ENCODE data around the gene DCST1. TPM values are rescaled to one million over a fixed set of nuclear protein-coding genes. Genes with fewer than 3 reads are reported as not detected.

Gene DCST1
- total RNA-seq, 1 donor from 2014 or later = not detected

- no peak overlapping the region for H3K27ac Mint-ChIP-seq (ENCODE audit: unreplicated experiment)
- TF ChIP-seq CTCF (conservative IDR thresholded peaks at IDR 0.05) = no peak
- peaks cover 34% of the 10 kb centered on the region for H3K4me1 Mint-ChIP-seq
- DNase-seq (ENCODE audit: low read depth, low spot score) = no peak
- peaks cover 18% of the 10 kb centered on the region for H3K27me3 Mint-ChIP-seq (ENCODE audit: low read depth)
- H3K9me3 Mint-ChIP-seq = no peaks in the 10 kb centered on the region
- no peaks in the 10 kb centered on the region for H3K36me3 Mint-ChIP-seq (ENCODE audit: low read depth)
- peak overlapping the region; percentile 52 for H3K4me3 Mint-ChIP-seq
These were observed 35.0 kb downstream of the DCST1 start for GRCh38 chr1:155068599-155068998.

- Mint-ChIP-seq H3K27ac (ENCODE audit: unreplicated experiment) (no peak overlapping the region), H3K27me3 (ENCODE audit: low read depth) (peaks cover 21% of the 10 kb centered on the region), H3K4me3 (no peak overlapping the region), H3K9me3 (no peaks in the 10 kb centered on the region), H3K4me1 (peaks cover 28% of the 10 kb centered on the region), H3K36me3 (ENCODE audit: low read depth) (no peaks in the 10 kb centered on the region)
- TF ChIP-seq CTCF (conservative IDR thresholded peaks at IDR 0.05) = no peak
- DNase-seq (ENCODE audit: low read depth, low spot score) = no peak
These were observed 36.0 kb downstream of the DCST1 start for GRCh38 chr1:155069551-155070157.

- DNase-seq (ENCODE audit: low read depth, low spot score) = no peak
- Mint-ChIP-seq H3K27me3 (ENCODE audit: low read depth) (peaks cover 21% of the 10 kb centered on the region), H3K9me3 (no peaks in the 10 kb centered on the region), H3K4me1 (peaks cover 22% of the 10 kb centered on the region), H3K36me3 (ENCODE audit: low read depth) (no peaks in the 10 kb centered on the region), H3K4me3 (peak overlapping the region; percentile 54), H3K27ac (ENCODE audit: unreplicated experiment) (no peak overlapping the region)
- TF ChIP-seq CTCF (conservative IDR thresholded peaks at IDR 0.05) = no peak
These were observed 36.6 kb downstream of the DCST1 start for GRCh38 chr1:155070158-155070621.

- Mint-ChIP-seq H3K27ac (ENCODE audit: unreplicated experiment) (no peak overlapping the region), H3K9me3 (no peaks in the 10 kb centered on the region), H3K36me3 (ENCODE audit: low read depth) (no peaks in the 10 kb centered on the region), H3K4me1 (peaks cover 26% of the 10 kb centered on the region), H3K4me3 (peak overlapping the region; percentile 79), H3K27me3 (ENCODE audit: low read depth) (peaks cover 21% of the 10 kb centered on the region)
- TF ChIP-seq CTCF (conservative IDR thresholded peaks at IDR 0.05) = peak; percentile 72
- peak; percentile 76 for DNase-seq (ENCODE audit: low read depth, low spot score)
These were observed 37.3 kb downstream of the DCST1 start for GRCh38 chr1:155070721-155071569.

- Mint-ChIP-seq H3K4me3 (peak overlapping the region; percentile 79), H3K27me3 (ENCODE audit: low read depth) (peaks cover 25% of the 10 kb centered on the region), H3K27ac (ENCODE audit: unreplicated experiment) (peak overlapping the region; percentile 86), H3K36me3 (ENCODE audit: low read depth) (no peaks in the 10 kb centered on the region), H3K4me1 (peaks cover 29% of the 10 kb centered on the region), H3K9me3 (no peaks in the 10 kb centered on the region)
- no peak for DNase-seq (ENCODE audit: low read depth, low spot score)
- no peak for TF ChIP-seq CTCF (conservative IDR thresholded peaks at IDR 0.05)
These were observed 38.1 kb downstream of the DCST1 start for GRCh38 chr1:155071701-155072100.

All from neural crest cell (in vitro differentiated cells).